OCI-LY3 (cell line): ENCODE results near the gene HGS.

ENCODE experiments used
- CTCF ChIP-seq: fragments of 200-600, 300-600 bp; sonication (generic); IDR thresholded peaks from 2 replicates; pipeline ENCODE4 v1.5.1; 2014; ENCODE audit warnings: antibody characterized with exemption, low read length, low read depth
- EZH2phosphoT487 ChIP-seq: fragments of 200-600 bp; shearing (Covaris generic); IDR thresholded peaks from 2 replicates; pipeline ENCODE4 v1.6.1; 2018; ENCODE audit warnings: antibody characterized with exemption, mixed run types, low read depth

- TF ChIP-seq CTCF (peak; percentile 87), EZH2phosphoT487 (no peak)
Measured at GRCh38 chr17:81733507-81734404, 49.9 kb downstream of the HGS start.
